A549 (cell line): Measurements from ENCODE around the gene MEDAG. TPM values are rescaled to one million over a fixed set of nuclear protein-coding genes. Genes with fewer than 3 reads are reported as not detected.

Experiments used
- ATAC-seq, 2 experiments: fragments of 200-7000 bp in 1 of 2; fragments of >200 bp in 1 of 2; cut with Nextera tagmentation in 1 of 2; cut with Tn5 transposase in 1 of 2; 3 replicates each; pipeline versions ENCODE4 v1.8.0 to v1.9.1; 2018 to 2020; ENCODE audit warnings: mild to moderate bottlenecking in 1 of 2, moderate library complexity in 1 of 2
- CTCF ChIA-PET: fragments of 300-600 bp; sonication (Branson Sonifier 250); formaldehyde crosslinking; extraction: SDS; loops from one replicate; lab custom pipeline; 2021; ENCODE audit warnings: antibody characterized with exemption, inconsistent platforms; lab: Yijun Ruan, JAX
- POLR2A ChIA-PET: fragments of 350-600 bp; formaldehyde crosslinking; extraction: SDS; loops from one replicate; lab custom pipeline; 2021; ENCODE audit warnings: antibody characterized with exemption, inconsistent platforms; lab: Yijun Ruan, JAX
- DNase-seq, 2 experiments: peaks; one replicate each; pipeline versions ENCODE4 v3.0.0 to v3.0.0-alpha.2; 2011 to 2016; ENCODE audit warnings: low read depth in 1 of 2, low spot score in 1 of 2
- FAIRE-seq: peaks from 2 replicates; lab custom pipeline; 2011; peaks lifted over from hg19 to GRCh38; lab: Jason Lieb, UNC
- H3K27ac ChIP-seq, 2 experiments: fragments of >200 bp; sonication (Bioruptor Twin); formaldehyde crosslinking; 3 replicates each; pipeline ENCODE4 v1.5.1; 2016 to 2017
- H3K4me1 ChIP-seq: fragments of >200 bp; sonication (Bioruptor Twin); formaldehyde crosslinking; 3 replicates; pipeline ENCODE4 v1.6.1; 2016
- H3K4me2 ChIP-seq: fragments of >200 bp; sonication (Bioruptor Twin); formaldehyde crosslinking; 3 replicates; pipeline ENCODE4 v1.6.1; 2016
- H3K4me3 ChIP-seq: fragments of >200 bp; sonication (Bioruptor Twin); formaldehyde crosslinking; 3 replicates; pipeline ENCODE4 v1.5.1; 2016
- H3K9me3 ChIP-seq: fragments of >200 bp; sonication (Bioruptor Twin); formaldehyde crosslinking; 3 replicates; pipeline ENCODE4 v1.6.1; 2016
- CBX8 ChIP-seq: fragments of 200-600 bp; sonication (generic); IDR thresholded peaks from 2 replicates; pipeline ENCODE4 v1.6.1; 2016
- EHF ChIP-seq: fragments of 250-450 bp; sonication (Bioruptor Pico); IDR thresholded peaks from 2 replicates; pipeline ENCODE4 v1.5.0; 2020; ENCODE audit warnings: mild to moderate bottlenecking
- FOXS1 ChIP-seq: fragments of 250-450 bp; sonication (Bioruptor Pico); IDR thresholded peaks from 2 replicates; pipeline ENCODE4 v1.5.0; 2020; ENCODE audit warnings: mild to moderate bottlenecking, moderate library complexity
- HEYL ChIP-seq: fragments of 250-450 bp; sonication (Bioruptor Pico); IDR thresholded peaks from 2 replicates; pipeline ENCODE4 v1.8.0; 2021; ENCODE audit warnings: mild to moderate bottlenecking, moderate library complexity
- HOXA7 ChIP-seq: fragments of 250-450 bp; sonication (Bioruptor Pico); IDR thresholded peaks from 2 replicates; pipeline ENCODE4 v1.5.0; 2020; ENCODE audit warnings: mild to moderate bottlenecking, moderate library complexity
- JUN ChIP-seq, 2 experiments: fragments of >200 bp; sonication (Bioruptor Twin); formaldehyde crosslinking; IDR thresholded peaks; 2 replicates in 1 of 2; 3 replicates in 1 of 2; pipeline ENCODE4 v1.6.1; 2016 to 2017
- JUNB ChIP-seq: fragments of >200 bp; sonication (Bioruptor Twin); formaldehyde crosslinking; IDR thresholded peaks from 2 replicates; pipeline ENCODE4 v1.6.1; 2016
- KDM1A ChIP-seq: fragments of 200-600 bp; sonication (generic); IDR thresholded peaks from 2 replicates; pipeline ENCODE4 v1.6.1; 2016; ENCODE audit warnings: low read depth, mild to moderate bottlenecking
- KDM5A ChIP-seq: fragments of 200-600 bp; sonication (generic); IDR thresholded peaks from 2 replicates; pipeline ENCODE4 v1.6.1; 2016; ENCODE audit warnings: antibody characterized with exemption, mild to moderate bottlenecking
- MYC ChIP-seq: IDR thresholded peaks from 2 replicates; pipeline ENCODE4 v1.6.1; 2012; ENCODE audit warnings: mild to moderate bottlenecking, inconsistent platforms, low read length, improper control_type of control experiment, borderline replicate concordance
- POLR2AphosphoS2 ChIP-seq: conservative IDR thresholded peaks from 2 replicates; pipeline ENCODE4 v1.6.1; 2012; ENCODE audit warnings: low read length, improper control_type of control experiment, inconsistent platforms
- RARB ChIP-seq: fragments of 250-450 bp; sonication (Bioruptor Pico); IDR thresholded peaks from 2 replicates; pipeline ENCODE4 v1.8.0; 2021; ENCODE audit warnings: mild to moderate bottlenecking, moderate library complexity
- RCOR1 ChIP-seq: fragments of 150-350 bp; IDR thresholded peaks from 2 replicates; pipeline ENCODE4 v1.6.1; 2014; ENCODE audit warnings: antibody characterized with exemption, low read length, low read depth
- SMC3 ChIP-seq: fragments of >200 bp; sonication (Bioruptor Twin); formaldehyde crosslinking; IDR thresholded peaks from 3 replicates; pipeline ENCODE4 v1.6.1; 2018; ENCODE audit warnings: inconsistent platforms
- SREBF2 ChIP-seq: fragments of 450-650 bp; IDR thresholded peaks from 2 replicates; pipeline ENCODE4 v1.6.1; 2014; ENCODE audit warnings: mild to moderate bottlenecking, moderate library complexity
- ZNF302 ChIP-seq: fragments of 250-450 bp; sonication (Bioruptor Pico); IDR thresholded peaks from 2 replicates; pipeline ENCODE4 v1.9.0; 2021; ENCODE audit warnings: inconsistent platforms, mild to moderate bottlenecking, moderate library complexity
- ZSCAN20 ChIP-seq: fragments of 250-450 bp; sonication (Bioruptor Pico); IDR thresholded peaks from 2 replicates; pipeline ENCODE4 v1.8.0; 2022; ENCODE audit warnings: mild to moderate bottlenecking, moderate library complexity
- WGBS: methylation state at CpG from one replicate; pipeline ENCODE4 v1.1.6; 2017; ENCODE audit errors: missing lambda C conversion rate; 5-methylcytosine and 5-hydroxymethylcytosine counted together
- polyA plus RNA-seq, 4 experiments: library from polyadenylated mRNA; depleted of rRNA in 3 of 4; stranded (reverse); fragments of >200 nt; fragmentation: RNase III in 1 of 4; extraction: RNeasy Plus Mini Kit Qiagen cat#74134 plus additional on column Dnase treatment in 1 of 4; gene quantifications; 2 replicates in 3 of 4; 3 replicates in 1 of 4; pipeline ENCODE4 v1.2.3, GENCODE V29; 2011 to 2017
- TF ChIP-seq, protein P1 (sequence below): IDR thresholded peaks from 2 replicates; pipeline ENCODE4 v1.6.1; 2012
- TF ChIP-seq, protein P2 (sequence below): fragments of >200 bp; sonication (Bioruptor Twin); formaldehyde crosslinking; IDR thresholded peaks from 3 replicates; pipeline ENCODE4 v1.6.1; 2016
- TF ChIP-seq, protein P3 (sequence below): fragments of >200 bp; sonication (Bioruptor Twin); formaldehyde crosslinking; IDR thresholded peaks from 3 replicates; pipeline ENCODE4 v1.5.1; 2016
- TF ChIP-seq, protein P4 (sequence below): IDR thresholded peaks from 2 replicates; pipeline ENCODE4 v1.6.1; 2012

Gene MEDAG
- polyA plus RNA-seq, 2 of the 4 experiments (the other 2 are of a cell fraction) = 0.21 TPM; not detected in 1

DNA sequence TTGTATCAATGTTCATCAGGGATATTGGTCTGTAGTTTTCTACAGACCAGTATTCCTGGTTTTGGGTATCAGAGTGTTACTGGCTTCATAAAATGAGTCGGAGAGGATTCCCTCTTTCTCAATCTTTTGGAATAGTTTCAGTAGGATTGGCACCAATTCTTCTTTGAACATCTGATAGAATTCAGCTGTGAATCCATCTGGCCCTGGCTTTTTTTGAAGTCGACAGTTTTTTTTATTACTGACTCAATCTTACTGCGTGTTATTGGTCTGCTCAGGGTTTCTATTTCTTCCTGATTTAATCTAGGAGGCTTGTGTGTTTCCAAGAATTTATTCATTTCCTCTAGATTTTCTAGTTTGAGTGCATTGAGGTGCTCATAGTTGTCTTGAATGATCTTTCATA is 37.8 kb downstream of the MEDAG start:
- CTCF ChIA-PET = no interaction called here
- Histone ChIP-seq H3K9me3 (0 out of 3 replicates have a peak, but pooled peaks cover 3% of the 10 kb centered on the region), H3K4me1 (no peaks in the 10 kb centered on the region), H3K27ac (no peak overlapping the region), H3K4me2 (no peak overlapping the region), H3K4me3 (no peak overlapping the region)
- POLR2A ChIA-PET = no interaction called here
- no peak for DNase-seq
- WGBS = 22% methylated on average over 3 of the region's 3 CpGs
- no peak for FAIRE-seq
- ATAC-seq = no peak
- TF ChIP-seq, protein P1, sequence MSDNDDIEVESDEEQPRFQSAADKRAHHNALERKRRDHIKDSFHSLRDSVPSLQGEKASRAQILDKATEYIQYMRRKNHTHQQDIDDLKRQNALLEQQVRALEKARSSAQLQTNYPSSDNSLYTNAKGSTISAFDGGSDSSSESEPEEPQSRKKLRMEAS = no peak
- no peak for TF ChIP-seq SREBF2
- no peak for TF ChIP-seq MYC
- TF ChIP-seq KDM5A = no peak
- TF ChIP-seq FOXS1 = no peak
- TF ChIP-seq HEYL = no peak
- TF ChIP-seq CBX8 = no peak
- no peak for TF ChIP-seq SMC3
- no peak for TF ChIP-seq ZSCAN20 (CRISPR knock-in tag)
- TF ChIP-seq EHF (CRISPR knock-in tag) = no peak
- no peak for TF ChIP-seq ZNF302
- TF ChIP-seq, protein P2, sequence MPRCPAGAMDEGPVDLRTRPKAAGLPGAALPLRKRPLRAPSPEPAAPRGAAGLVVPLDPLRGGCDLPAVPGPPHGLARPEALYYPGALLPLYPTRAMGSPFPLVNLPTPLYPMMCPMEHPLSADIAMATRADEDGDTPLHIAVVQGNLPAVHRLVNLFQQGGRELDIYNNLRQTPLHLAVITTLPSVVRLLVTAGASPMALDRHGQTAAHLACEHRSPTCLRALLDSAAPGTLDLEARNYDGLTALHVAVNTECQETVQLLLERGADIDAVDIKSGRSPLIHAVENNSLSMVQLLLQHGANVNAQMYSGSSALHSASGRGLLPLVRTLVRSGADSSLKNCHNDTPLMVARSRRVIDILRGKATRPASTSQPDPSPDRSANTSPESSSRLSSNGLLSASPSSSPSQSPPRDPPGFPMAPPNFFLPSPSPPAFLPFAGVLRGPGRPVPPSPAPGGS = no peak

DNA sequence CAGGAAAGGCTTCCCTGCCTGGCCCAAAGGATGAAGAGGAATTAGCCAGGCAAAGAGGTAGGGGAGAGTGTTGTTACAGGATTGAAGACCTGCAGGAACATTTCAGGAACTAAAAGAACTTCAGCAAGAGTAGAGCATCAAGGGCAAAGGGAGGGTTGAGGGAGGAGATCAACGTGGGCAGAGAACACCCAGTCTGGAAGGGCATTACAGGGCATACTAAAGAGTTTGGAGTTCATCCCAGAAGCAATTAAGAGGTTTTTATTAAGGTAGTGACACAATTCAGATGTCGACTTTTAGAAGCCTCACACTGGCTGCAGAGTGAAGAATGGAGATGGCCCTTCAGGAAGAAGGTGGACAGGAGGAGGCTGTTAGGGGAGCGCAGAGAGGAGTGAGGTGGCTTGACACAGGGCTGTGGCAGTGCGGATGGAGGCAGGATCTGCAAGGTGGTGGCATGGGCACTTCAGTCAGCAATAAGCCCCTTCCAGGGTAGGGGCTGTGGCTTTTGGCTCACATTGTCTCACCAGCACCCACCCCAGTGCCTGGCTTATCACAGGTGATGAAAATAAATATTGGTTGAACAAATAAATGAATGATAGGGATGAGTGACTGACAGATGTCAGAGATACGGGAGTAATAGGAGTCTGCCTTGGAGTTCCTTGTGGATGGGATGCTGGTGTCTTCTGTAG is 51.3 kb downstream of the MEDAG start:
- ChIA-PET POLR2A (no interaction called here), CTCF (interaction anchor here (1.2 kb wide), 1 partner anchor 13 kb away, joined by 3 read pairs; no protein-coding TSS in a partner anchor)
- TF ChIP-seq KDM1A = no peak
- no peak for TF ChIP-seq JUN (IDR thresholded peaks at IDR 0.05)
- no peak for TF ChIP-seq POLR2AphosphoS2
- no peak for TF ChIP-seq RCOR1
- no peak for TF ChIP-seq JUNB
- DNase-seq = no peak
- ATAC-seq = no peak
- H3K4me2 ChIP-seq = no peak overlapping the region
- 22% methylated on average over 5 of the region's 5 CpGs for WGBS
- no peak overlapping the region for H3K4me3 ChIP-seq
- peaks cover 6% of the 10 kb centered on the region; the same call in 1 of the 3 replicates for H3K9me3 ChIP-seq
- no peaks in the 10 kb centered on the region for H3K4me1 ChIP-seq
- H3K27ac ChIP-seq = no peak overlapping the region
- no peak for FAIRE-seq

DNA sequence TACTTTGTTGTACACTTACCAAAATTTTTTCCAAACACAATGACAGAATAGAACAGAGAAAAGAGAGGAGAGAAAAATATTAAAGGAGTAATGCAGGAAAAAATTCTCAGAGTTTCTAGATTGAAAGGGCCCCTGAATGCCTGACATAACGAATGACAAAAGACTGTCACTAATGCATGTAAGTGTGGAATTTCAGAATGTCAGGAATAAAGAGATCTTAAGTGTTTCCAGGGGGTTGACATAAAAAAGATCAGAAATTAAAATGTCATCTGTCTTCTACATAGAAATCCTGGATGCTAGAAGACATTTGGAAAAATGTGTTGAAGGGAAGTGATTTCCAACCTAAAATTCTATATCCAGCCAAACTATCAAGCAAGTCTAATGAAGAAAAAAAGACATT is 53.6 kb downstream of the MEDAG start:
- Histone ChIP-seq H3K4me1 (no peaks in the 10 kb centered on the region), H3K27ac (no peak overlapping the region), H3K9me3 (peaks cover 6% of the 10 kb centered on the region; the same call in 1 of the 3 replicates), H3K4me3 (no peak overlapping the region), H3K4me2 (no peak overlapping the region)
- WGBS = 0% methylated on average over 1 of the region's 1 CpG
- ChIA-PET CTCF (no interaction called here), POLR2A (interaction anchor here (0.6 kb wide), 1 partner anchor 26 kb away, joined by 3 read pairs; no protein-coding TSS in a partner anchor)
- DNase-seq (no peak), FAIRE-seq (no peak), ATAC-seq (no peak)
- TF ChIP-seq, protein P3, sequence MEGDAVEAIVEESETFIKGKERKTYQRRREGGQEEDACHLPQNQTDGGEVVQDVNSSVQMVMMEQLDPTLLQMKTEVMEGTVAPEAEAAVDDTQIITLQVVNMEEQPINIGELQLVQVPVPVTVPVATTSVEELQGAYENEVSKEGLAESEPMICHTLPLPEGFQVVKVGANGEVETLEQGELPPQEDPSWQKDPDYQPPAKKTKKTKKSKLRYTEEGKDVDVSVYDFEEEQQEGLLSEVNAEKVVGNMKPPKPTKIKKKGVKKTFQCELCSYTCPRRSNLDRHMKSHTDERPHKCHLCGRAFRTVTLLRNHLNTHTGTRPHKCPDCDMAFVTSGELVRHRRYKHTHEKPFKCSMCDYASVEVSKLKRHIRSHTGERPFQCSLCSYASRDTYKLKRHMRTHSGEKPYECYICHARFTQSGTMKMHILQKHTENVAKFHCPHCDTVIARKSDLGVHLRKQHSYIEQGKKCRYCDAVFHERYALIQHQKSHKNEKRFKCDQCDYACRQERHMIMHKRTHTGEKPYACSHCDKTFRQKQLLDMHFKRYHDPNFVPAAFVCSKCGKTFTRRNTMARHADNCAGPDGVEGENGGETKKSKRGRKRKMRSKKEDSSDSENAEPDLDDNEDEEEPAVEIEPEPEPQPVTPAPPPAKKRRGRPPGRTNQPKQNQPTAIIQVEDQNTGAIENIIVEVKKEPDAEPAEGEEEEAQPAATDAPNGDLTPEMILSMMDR = no peak
- TF ChIP-seq KDM1A (no peak), RARB (CRISPR knock-in tag) (no peak), HOXA7 (CRISPR knock-in tag) (no peak)
- TF ChIP-seq, protein P4, sequence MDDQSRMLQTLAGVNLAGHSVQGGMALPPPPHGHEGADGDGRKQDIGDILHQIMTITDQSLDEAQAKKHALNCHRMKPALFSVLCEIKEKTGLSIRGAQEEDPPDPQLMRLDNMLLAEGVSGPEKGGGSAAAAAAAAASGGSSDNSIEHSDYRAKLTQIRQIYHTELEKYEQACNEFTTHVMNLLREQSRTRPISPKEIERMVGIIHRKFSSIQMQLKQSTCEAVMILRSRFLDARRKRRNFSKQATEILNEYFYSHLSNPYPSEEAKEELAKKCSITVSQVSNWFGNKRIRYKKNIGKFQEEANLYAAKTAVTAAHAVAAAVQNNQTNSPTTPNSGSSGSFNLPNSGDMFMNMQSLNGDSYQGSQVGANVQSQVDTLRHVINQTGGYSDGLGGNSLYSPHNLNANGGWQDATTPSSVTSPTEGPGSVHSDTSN = no peak
